Measurements from ENCODE around the gene ASB1.

ASB1 gene

GRCh38 chr2:238473523-238473922, 46.8 kb downstream of the ASB1 start:
- DNase-seq = no peak

GRCh38 chr2:238475034-238475433, 48.3 kb downstream of the ASB1 start:
- DNase-seq = no peak

GRCh38 chr2:238475566-238475965, 48.8 kb downstream of the ASB1 start:
- no peak for DNase-seq

GRCh38 chr2:238476258-238476657, 49.5 kb downstream of the ASB1 start:
- no peak for DNase-seq

GRCh38 chr2:238478216-238478615, 51.5 kb downstream of the ASB1 start:
- no peak for DNase-seq

GRCh38 chr2:238479847-238480246, 53.1 kb downstream of the ASB1 start:
- DNase-seq = no peak

- no peak for DNase-seq
Measured at GRCh38 chr2:238483021-238483420, 56.3 kb downstream of the ASB1 start.

GRCh38 chr2:238483656-238484055, 56.9 kb downstream of the ASB1 start:
- no peak for DNase-seq

- DNase-seq = no peak
Measured at GRCh38 chr2:238484522-238485452, 58.1 kb downstream of the ASB1 start.

- DNase-seq = no peak
Measured at GRCh38 chr2:238486123-238486848, 59.6 kb downstream of the ASB1 start.

- no peak for DNase-seq
Measured at GRCh38 chr2:238487134-238487533, 60.4 kb downstream of the ASB1 start.

- no peak for DNase-seq
Measured at GRCh38 chr2:238487652-238488346, 61.1 kb downstream of the ASB1 start.

- DNase-seq = no peak
Measured at GRCh38 chr2:238488347-238488826, 61.7 kb downstream of the ASB1 start.

- no peak for DNase-seq
Measured at GRCh38 chr2:238489431-238489830, 62.7 kb downstream of the ASB1 start.

GRCh38 chr2:238489896-238490295, 63.2 kb downstream of the ASB1 start:
- no peak for DNase-seq

GRCh38 chr2:238492840-238493239, 66.1 kb downstream of the ASB1 start:
- no peak for DNase-seq

GRCh38 chr2:238493411-238493810, 66.7 kb downstream of the ASB1 start:
- DNase-seq = no peak

GRCh38 chr2:238493880-238494572, 67.3 kb downstream of the ASB1 start:
- DNase-seq = no peak

- DNase-seq = no peak
Measured at GRCh38 chr2:238494573-238494961, 67.8 kb downstream of the ASB1 start.

GRCh38 chr2:238495422-238495821, 68.7 kb downstream of the ASB1 start:
- DNase-seq = no peak

GRCh38 chr2:238496756-238497609, 70.3 kb downstream of the ASB1 start:
- no peak for DNase-seq

- DNase-seq = no peak
Measured at GRCh38 chr2:238497610-238498005, 70.9 kb downstream of the ASB1 start.
